ENCODE data around the gene IFFO2.

Gene IFFO2

GRCh38 chr1:18878538-18879214 lies 77.8 kb downstream of the IFFO2 start:
- no peaks in the 10 kb centered on the region for H3K36me3 ChIP-seq (ENCODE audit: control insufficient read depth in 1 of 2, insufficient read depth in 2 of 2, low read length in 2 of 2)
- H3K9me3 ChIP-seq (ENCODE audit: control insufficient read depth in 1 of 2, low read length in 2 of 2): no peaks in the 10 kb centered on the region

GRCh38 chr1:18877282-18877681 lies 79.2 kb downstream of the IFFO2 start:
- Histone ChIP-seq H3K9ac (ENCODE audit: low read depth in 1 of 2, low read length in 2 of 2) (no peak overlapping the region), H3K4me3 (ENCODE audit: low read depth in 1 of 2, low read length in 2 of 2) (no peak overlapping the region), H3K27me3 (ENCODE audit: control insufficient read depth in 1 of 2, insufficient read depth in 2 of 2, low read length in 2 of 2) (no peaks in the 10 kb centered on the region), H3K9me3 (ENCODE audit: control insufficient read depth in 1 of 2, low read length in 2 of 2) (no peaks in the 10 kb centered on the region), H3K4me1 (ENCODE audit: control insufficient read depth in 1 of 2, insufficient read depth in 2 of 2, low read length in 2 of 2) (peaks cover 0 to 8% of the 10 kb centered on the region in 2 donors), H3K36me3 (ENCODE audit: control insufficient read depth in 1 of 2, insufficient read depth in 2 of 2, low read length in 2 of 2) (no peaks in the 10 kb centered on the region), H3K27ac (ENCODE audit: low read depth, low read length) (no peak overlapping the region)

More at GRCh38 chr1:18878538-18879214, 77.8 kb downstream of the IFFO2 start:
- Histone ChIP-seq H3K4me1 (ENCODE audit: control insufficient read depth in 1 of 2, insufficient read depth in 2 of 2, low read length in 2 of 2) (peaks cover 0 to 8% of the 10 kb centered on the region in 2 donors), H3K27me3 (ENCODE audit: control insufficient read depth in 1 of 2, insufficient read depth in 2 of 2, low read length in 2 of 2) (no peaks in the 10 kb centered on the region), H3K4me3 (ENCODE audit: low read depth in 1 of 2, low read length in 2 of 2) (no peak overlapping the region), H3K9ac (ENCODE audit: low read depth in 1 of 2, low read length in 2 of 2) (no peak overlapping the region), H3K27ac (ENCODE audit: low read depth, low read length) (no peak overlapping the region)

GRCh38 chr1:18876210-18876609 lies 80.3 kb downstream of the IFFO2 start:
- no peaks in the 10 kb centered on the region for H3K9me3 ChIP-seq (ENCODE audit: control insufficient read depth in 1 of 2, low read length in 2 of 2)
- no peak overlapping the region for H3K27ac ChIP-seq (ENCODE audit: low read depth, low read length)
- H3K4me3 ChIP-seq (ENCODE audit: low read depth in 1 of 2, low read length in 2 of 2): no peak overlapping the region
- peaks cover 0 to 8% of the 10 kb centered on the region in 2 donors for H3K4me1 ChIP-seq (ENCODE audit: control insufficient read depth in 1 of 2, insufficient read depth in 2 of 2, low read length in 2 of 2)
- H3K36me3 ChIP-seq (ENCODE audit: control insufficient read depth in 1 of 2, insufficient read depth in 2 of 2, low read length in 2 of 2): no peaks in the 10 kb centered on the region
- no peaks in the 10 kb centered on the region for H3K27me3 ChIP-seq (ENCODE audit: control insufficient read depth in 1 of 2, insufficient read depth in 2 of 2, low read length in 2 of 2)
- H3K9ac ChIP-seq (ENCODE audit: low read depth in 1 of 2, low read length in 2 of 2): no peak overlapping the region

- H3K36me3 ChIP-seq (ENCODE audit: control insufficient read depth in 1 of 2, insufficient read depth in 2 of 2, low read length in 2 of 2): no peaks in the 10 kb centered on the region
- H3K4me3 ChIP-seq (ENCODE audit: low read depth in 1 of 2, low read length in 2 of 2): no peak overlapping the region
- H3K9ac ChIP-seq (ENCODE audit: low read depth in 1 of 2, low read length in 2 of 2): no peak overlapping the region
- H3K4me1 ChIP-seq (ENCODE audit: control insufficient read depth in 1 of 2, insufficient read depth in 2 of 2, low read length in 2 of 2): peaks cover 0 to 8% of the 10 kb centered on the region in 2 donors
- H3K27ac ChIP-seq (ENCODE audit: low read depth, low read length): no peak overlapping the region
- H3K27me3 ChIP-seq (ENCODE audit: control insufficient read depth in 1 of 2, insufficient read depth in 2 of 2, low read length in 2 of 2): no peaks in the 10 kb centered on the region
- no peaks in the 10 kb centered on the region for H3K9me3 ChIP-seq (ENCODE audit: control insufficient read depth in 1 of 2, low read length in 2 of 2)
Observed at GRCh38 chr1:18875796-18876128, 80.7 kb downstream of the IFFO2 start.

- Histone ChIP-seq H3K27ac (ENCODE audit: low read depth, low read length) (no peak overlapping the region), H3K4me1 (ENCODE audit: control insufficient read depth in 1 of 2, insufficient read depth in 2 of 2, low read length in 2 of 2) (peaks cover 0 to 8% of the 10 kb centered on the region in 2 donors), H3K9ac (ENCODE audit: low read depth in 1 of 2, low read length in 2 of 2) (no peak overlapping the region), H3K9me3 (ENCODE audit: control insufficient read depth in 1 of 2, low read length in 2 of 2) (no peaks in the 10 kb centered on the region), H3K27me3 (ENCODE audit: control insufficient read depth in 1 of 2, insufficient read depth in 2 of 2, low read length in 2 of 2) (no peaks in the 10 kb centered on the region), H3K36me3 (ENCODE audit: control insufficient read depth in 1 of 2, insufficient read depth in 2 of 2, low read length in 2 of 2) (no peaks in the 10 kb centered on the region), H3K4me3 (ENCODE audit: low read depth in 1 of 2, low read length in 2 of 2) (no peak overlapping the region)
Observed at GRCh38 chr1:18875107-18875795, 81.2 kb downstream of the IFFO2 start.

GRCh38 chr1:18874600-18874999 lies 81.9 kb downstream of the IFFO2 start:
- Histone ChIP-seq H3K36me3 (ENCODE audit: control insufficient read depth in 1 of 2, insufficient read depth in 2 of 2, low read length in 2 of 2) (no peaks in the 10 kb centered on the region), H3K9me3 (ENCODE audit: control insufficient read depth in 1 of 2, low read length in 2 of 2) (no peaks in the 10 kb centered on the region), H3K27me3 (ENCODE audit: control insufficient read depth in 1 of 2, insufficient read depth in 2 of 2, low read length in 2 of 2) (no peaks in the 10 kb centered on the region), H3K9ac (ENCODE audit: low read depth in 1 of 2, low read length in 2 of 2) (no peak overlapping the region), H3K4me3 (ENCODE audit: low read depth in 1 of 2, low read length in 2 of 2) (no peak overlapping the region), H3K27ac (ENCODE audit: low read depth, low read length) (no peak overlapping the region), H3K4me1 (ENCODE audit: control insufficient read depth in 1 of 2, insufficient read depth in 2 of 2, low read length in 2 of 2) (peaks cover 0 to 8% of the 10 kb centered on the region in 2 donors)

- Histone ChIP-seq H3K9ac (ENCODE audit: low read depth in 1 of 2, low read length in 2 of 2) (no peak overlapping the region), H3K4me3 (ENCODE audit: low read depth in 1 of 2, low read length in 2 of 2) (no peak overlapping the region), H3K27me3 (ENCODE audit: control insufficient read depth in 1 of 2, insufficient read depth in 2 of 2, low read length in 2 of 2) (no peaks in the 10 kb centered on the region), H3K4me1 (ENCODE audit: control insufficient read depth in 1 of 2, insufficient read depth in 2 of 2, low read length in 2 of 2) (peaks cover 0 to 8% of the 10 kb centered on the region in 2 donors), H3K9me3 (ENCODE audit: control insufficient read depth in 1 of 2, low read length in 2 of 2) (no peaks in the 10 kb centered on the region), H3K27ac (ENCODE audit: low read depth, low read length) (no peak overlapping the region), H3K36me3 (ENCODE audit: control insufficient read depth in 1 of 2, insufficient read depth in 2 of 2, low read length in 2 of 2) (no peaks in the 10 kb centered on the region)
Observed at GRCh38 chr1:18874036-18874435, 82.4 kb downstream of the IFFO2 start.

GRCh38 chr1:18872071-18872611 lies 84.3 kb downstream of the IFFO2 start:
- peaks cover 0 to 4% of the 10 kb centered on the region in 2 donors for H3K27me3 ChIP-seq (ENCODE audit: control insufficient read depth in 1 of 2, insufficient read depth in 2 of 2, low read length in 2 of 2)
- H3K9ac ChIP-seq (ENCODE audit: low read depth in 1 of 2, low read length in 2 of 2): no peak overlapping the region
- no peaks in the 10 kb centered on the region for H3K36me3 ChIP-seq (ENCODE audit: control insufficient read depth in 1 of 2, insufficient read depth in 2 of 2, low read length in 2 of 2)
- no peak overlapping the region for H3K4me3 ChIP-seq (ENCODE audit: low read depth in 1 of 2, low read length in 2 of 2)
- no peak overlapping the region for H3K27ac ChIP-seq (ENCODE audit: low read depth, low read length)
- peaks cover 0 to 8% of the 10 kb centered on the region in 2 donors for H3K4me1 ChIP-seq (ENCODE audit: control insufficient read depth in 1 of 2, insufficient read depth in 2 of 2, low read length in 2 of 2)
- no peaks in the 10 kb centered on the region for H3K9me3 ChIP-seq (ENCODE audit: control insufficient read depth in 1 of 2, low read length in 2 of 2)

GRCh38 chr1:18871401-18872070 lies 84.9 kb downstream of the IFFO2 start:
- Histone ChIP-seq H3K27me3 (ENCODE audit: control insufficient read depth in 1 of 2, insufficient read depth in 2 of 2, low read length in 2 of 2) (peaks cover 0 to 4% of the 10 kb centered on the region in 2 donors), H3K27ac (ENCODE audit: low read depth, low read length) (no peak overlapping the region), H3K4me1 (ENCODE audit: control insufficient read depth in 1 of 2, insufficient read depth in 2 of 2, low read length in 2 of 2) (peaks cover 0 to 8% of the 10 kb centered on the region in 2 donors), H3K9me3 (ENCODE audit: control insufficient read depth in 1 of 2, low read length in 2 of 2) (no peaks in the 10 kb centered on the region), H3K36me3 (ENCODE audit: control insufficient read depth in 1 of 2, insufficient read depth in 2 of 2, low read length in 2 of 2) (no peaks in the 10 kb centered on the region), H3K4me3 (ENCODE audit: low read depth in 1 of 2, low read length in 2 of 2) (no peak overlapping the region), H3K9ac (ENCODE audit: low read depth in 1 of 2, low read length in 2 of 2) (no peak overlapping the region)

GRCh38 chr1:18870957-18871356 lies 85.5 kb downstream of the IFFO2 start:
- Histone ChIP-seq H3K9me3 (ENCODE audit: control insufficient read depth in 1 of 2, low read length in 2 of 2) (no peaks in the 10 kb centered on the region), H3K27me3 (ENCODE audit: control insufficient read depth in 1 of 2, insufficient read depth in 2 of 2, low read length in 2 of 2) (peaks cover 0 to 4% of the 10 kb centered on the region in 2 donors), H3K9ac (ENCODE audit: low read depth in 1 of 2, low read length in 2 of 2) (no peak overlapping the region), H3K27ac (ENCODE audit: low read depth, low read length) (no peak overlapping the region), H3K36me3 (ENCODE audit: control insufficient read depth in 1 of 2, insufficient read depth in 2 of 2, low read length in 2 of 2) (no peaks in the 10 kb centered on the region), H3K4me3 (ENCODE audit: low read depth in 1 of 2, low read length in 2 of 2) (no peak overlapping the region), H3K4me1 (ENCODE audit: control insufficient read depth in 1 of 2, insufficient read depth in 2 of 2, low read length in 2 of 2) (peaks cover 0 to 8% of the 10 kb centered on the region in 2 donors)

Measured in duodenal mucosa (tissue), 2 donors.